H1 (cell line): ENCODE measurements around the gene MACF1. TPM values are rescaled to one million over a fixed set of nuclear protein-coding genes. Genes with fewer than 3 reads are reported as not detected.

Experiments used
- CTCF ChIA-PET: fragments of 300-600 bp; sonication (Branson Sonifier 250); formaldehyde crosslinking; loops from one replicate; lab custom pipeline; 2021; ENCODE audit not compliant: partially characterized antibody; lab: Charles Lee
- POLR2A ChIA-PET: fragments of 300-600 bp; sonication (Branson Sonifier 250); formaldehyde crosslinking; loops from one replicate; lab custom pipeline; 2021; ENCODE audit warnings: inconsistent platforms; ENCODE audit not compliant: partially characterized antibody; lab: Charles Lee
- DNase-seq, 2 experiments: peaks; one replicate each; pipeline versions ENCODE4 v3.0.0 to v3.0.0-alpha.2; 2010 to 2022; ENCODE audit warnings: low spot score in 2 of 2, low read depth in 1 of 2, mixed read lengths in 1 of 2
- FAIRE-seq: peaks from 2 replicates; lab custom pipeline; 2011; peaks lifted over from hg19 to GRCh38; lab: Jason Lieb, UNC
- H2AFZ ChIP-seq: 2 replicates; pipeline ENCODE4 v1.8.1; 2012; ENCODE audit warnings: low read length, inconsistent platforms
- H2AK5ac ChIP-seq: 2 replicates; pipeline ENCODE4 v1.6.1; 2013; ENCODE audit warnings: low read depth, low read length
- H2BK120ac ChIP-seq: replicated peaks from 2 replicates; pipeline ENCODE3; 2013; ENCODE audit warnings: low read depth, low read length, inconsistent platforms
- H2BK12ac ChIP-seq: 2 replicates; pipeline ENCODE4 v1.6.1; 2013; ENCODE audit warnings: low read depth, low read length
- H2BK15ac ChIP-seq: 2 replicates; pipeline ENCODE4 v1.6.1; 2013; ENCODE audit warnings: low read length
- H2BK20ac ChIP-seq: 2 replicates; pipeline ENCODE4 v1.6.1; 2013; ENCODE audit warnings: low read length
- H2BK5ac ChIP-seq: 2 replicates; pipeline ENCODE4 v1.6.1; 2013; ENCODE audit warnings: low read depth, low read length
- H3K14ac ChIP-seq: 2 replicates; pipeline ENCODE4 v1.6.1; 2013; ENCODE audit warnings: inconsistent platforms; ENCODE audit not compliant: insufficient read length
- H3K18ac ChIP-seq: 2 replicates; pipeline ENCODE4 v1.6.1; 2013; ENCODE audit warnings: low read length; ENCODE audit errors: extremely low read depth
- H3K23ac ChIP-seq: 2 replicates; pipeline ENCODE4 v1.6.1; 2013; ENCODE audit warnings: inconsistent platforms; ENCODE audit not compliant: insufficient read length
- H3K23me2 ChIP-seq: 2 replicates; pipeline ENCODE4 v1.6.1; 2013; ENCODE audit warnings: low read depth, low read length
- H3K27ac ChIP-seq: 2 replicates; pipeline ENCODE4 v1.6.1; 2011; ENCODE audit warnings: low read depth, low read length, inconsistent platforms
- H3K27me3 ChIP-seq, 4 experiments: replicated peaks in 1 of 4; 1 replicate in 1 of 4; 2 replicates in 3 of 4; pipeline versions ENCODE4 v1.6.1 to v1.8.1; 2011 to 2013; ENCODE audit warnings: low read length in 3 of 4, mild to moderate bottlenecking in 3 of 4, inconsistent platforms in 2 of 4, mixed read lengths in 2 of 4, moderate library complexity in 1 of 4; ENCODE audit not compliant: control insufficient read depth in 3 of 4, insufficient read depth in 3 of 4; ENCODE audit errors: extremely low read depth in 1 of 4
- H3K36me3 ChIP-seq, 4 experiments: 2 replicates each; pipeline versions ENCODE4 v1.6.1 to v1.8.1; 2011 to 2013; ENCODE audit warnings: mild to moderate bottlenecking in 4 of 4, low read length in 3 of 4, moderate library complexity in 2 of 4, control low read depth in 1 of 4, inconsistent platforms in 1 of 4; ENCODE audit not compliant: insufficient read depth in 4 of 4, control insufficient read depth in 2 of 4
- H3K4ac ChIP-seq: replicated peaks from 2 replicates; pipeline ENCODE3; 2013; ENCODE audit warnings: low read length, low read depth, mixed read lengths, inconsistent platforms; ENCODE audit not compliant: insufficient read length
- H3K4me1 ChIP-seq, 4 experiments: replicated peaks in 1 of 4; 1 replicate in 1 of 4; 2 replicates in 3 of 4; pipeline versions ENCODE4 v1.6.1 to v1.8.1; 2011 to 2013; ENCODE audit warnings: low read length in 3 of 4, inconsistent platforms in 2 of 4, mixed read lengths in 1 of 4; ENCODE audit not compliant: insufficient read depth in 4 of 4, control insufficient read depth in 3 of 4
- H3K4me2 ChIP-seq, 2 experiments: 2 replicates each; pipeline versions ENCODE4 v1.6.1 to v1.8.1; 2011 to 2013; ENCODE audit warnings: low read depth in 2 of 2, low read length in 2 of 2, control low read depth in 1 of 2, inconsistent platforms in 1 of 2, mild to moderate bottlenecking in 1 of 2; ENCODE audit not compliant: insufficient read depth in 1 of 2
- H3K4me3 ChIP-seq, 4 experiments: fragments of 200-600, 300-600 bp in 1 of 4; sonication (generic), shearing (Covaris generic), sonication (Bioruptor Twin) in 1 of 4; 2 replicates each; pipeline versions ENCODE4 v1.5.1 to v1.8.1; 2011 to 2016; ENCODE audit warnings: low read length in 4 of 4, low read depth in 3 of 4, control low read depth in 2 of 4, inconsistent platforms in 2 of 4, mild to moderate bottlenecking in 2 of 4, mixed read lengths in 1 of 4, moderate library complexity in 1 of 4; ENCODE audit not compliant: insufficient read depth in 2 of 4; ENCODE audit errors: extremely low read depth in 1 of 4
- H3K56ac ChIP-seq: replicated peaks from 2 replicates; pipeline ENCODE3; 2013; ENCODE audit warnings: low read depth, mild to moderate bottlenecking, mixed read lengths, low read length, inconsistent platforms; ENCODE audit not compliant: insufficient read length
- H3K79me1 ChIP-seq: 2 replicates; pipeline ENCODE4 v1.6.1; 2013; ENCODE audit warnings: low read depth, low read length, control low read depth
- H3K79me2 ChIP-seq, 2 experiments: 2 replicates each; pipeline versions ENCODE4 v1.6.1 to v1.8.1; 2012 to 2013; ENCODE audit warnings: low read length in 2 of 2, mild to moderate bottlenecking in 2 of 2, inconsistent platforms in 1 of 2; ENCODE audit not compliant: insufficient read depth in 2 of 2, control insufficient read depth in 1 of 2
- H3K9ac ChIP-seq, 4 experiments: replicated peaks in 1 of 4; 1 replicate in 1 of 4; 2 replicates in 3 of 4; pipeline versions ENCODE4 v1.6.1 to v1.8.1; 2011 to 2013; ENCODE audit warnings: low read depth in 3 of 4, low read length in 3 of 4, control low read depth in 2 of 4, mild to moderate bottlenecking in 2 of 4, moderate library complexity in 2 of 4, inconsistent platforms in 1 of 4; ENCODE audit errors: extremely low read depth in 1 of 4
- H3K9me3 ChIP-seq, 2 experiments: 2 replicates each; pipeline versions ENCODE4 v1.6.1 to v1.8.1; 2012 to 2013; ENCODE audit warnings: mild to moderate bottlenecking in 2 of 2, moderate library complexity in 2 of 2, control low read depth in 1 of 2, inconsistent platforms in 1 of 2, low read depth in 1 of 2, low read length in 1 of 2, mixed read lengths in 1 of 2; ENCODE audit not compliant: insufficient read depth in 2 of 2
- H4K20me1 ChIP-seq, 2 experiments: replicated peaks in 1 of 2; 2 replicates each; pipeline versions ENCODE3 to v1.8.1; 2011 to 2013; ENCODE audit warnings: inconsistent platforms in 2 of 2, low read length in 2 of 2, mild to moderate bottlenecking in 1 of 2; ENCODE audit not compliant: insufficient read depth in 2 of 2, control insufficient read depth in 1 of 2
- H4K5ac ChIP-seq: 2 replicates; pipeline ENCODE4 v1.6.1; 2013; ENCODE audit warnings: low read length, low read depth, mixed read lengths, inconsistent platforms; ENCODE audit not compliant: insufficient read length
- H4K8ac ChIP-seq: 2 replicates; pipeline ENCODE4 v1.8.0; 2013; ENCODE audit warnings: mild to moderate bottlenecking, moderate library complexity, low read length, inconsistent platforms; ENCODE audit not compliant: insufficient read depth; ENCODE audit errors: extremely low read depth
- H4K91ac ChIP-seq: replicated peaks from 2 replicates; pipeline ENCODE3; 2013; ENCODE audit warnings: low read length, mixed read lengths, inconsistent platforms; ENCODE audit not compliant: insufficient read length
- ASH2L ChIP-seq: fragments of 200-600, 300-600 bp; sonication (generic); IDR thresholded peaks from one replicate; pipeline ENCODE4 v1.7.1; 2017; ENCODE audit warnings: low read length
- BACH1 ChIP-seq: IDR thresholded peaks from 2 replicates; pipeline ENCODE4 v1.6.1; 2012; ENCODE audit warnings: low read length, improper control_type of control experiment
- CHD2 ChIP-seq: IDR thresholded peaks from 2 replicates; pipeline ENCODE4 v1.6.1; 2012; ENCODE audit warnings: low read length, improper control_type of control experiment
- GTF2F1 ChIP-seq: IDR thresholded peaks from 2 replicates; pipeline ENCODE4 v1.6.1; 2012; ENCODE audit warnings: low read depth, low read length, improper control_type of control experiment, borderline replicate concordance
- KDM5A ChIP-seq: fragments of 200-600 bp; IDR thresholded peaks from 2 replicates; pipeline ENCODE4 v1.7.1; 2012; ENCODE audit warnings: mild to moderate bottlenecking, low read length, inconsistent platforms, mixed read lengths
- MAX ChIP-seq: IDR thresholded peaks from 2 replicates; pipeline ENCODE4 v1.6.1; 2012; ENCODE audit warnings: inconsistent platforms
- NANOG ChIP-seq: IDR thresholded peaks from 2 replicates; pipeline ENCODE4 v1.6.1; 2011; ENCODE audit warnings: low read length, low read depth, mild to moderate bottlenecking, inconsistent platforms; ENCODE audit not compliant: insufficient read depth, poor library complexity, severe bottlenecking
- TEAD4 ChIP-seq: IDR thresholded peaks from 2 replicates; pipeline ENCODE4 v1.6.1; 2012; ENCODE audit warnings: low read depth, low read length, inconsistent platforms, mixed read lengths
- WGBS, 2 experiments: shearing (Covaris generic) in 1 of 2; methylation state at CpG; one replicate each; pipeline versions ENCODE4 v1.1.6 to v1.1.7; 2013 to 2015; ENCODE audit warnings: low lambda C conversion rate in 2 of 2, mixed read lengths in 2 of 2, inconsistent platforms in 1 of 2, low coverage in 1 of 2, missing lambda C conversion rate in 1 of 2; ENCODE audit not compliant: insufficient replicate concordance in 2 of 2, insufficient coverage in 1 of 2, insufficient read length in 1 of 2; ENCODE audit errors: extremely low coverage in 1 of 2, missing lambda C conversion rate in 1 of 2; 5-methylcytosine and 5-hydroxymethylcytosine counted together
- polyA plus RNA-seq, 7 experiments: library from polyadenylated mRNA; depleted of rRNA in 3 of 7; stranded (reverse) in 5 of 7; unstranded in 2 of 7; fragments of >200 nt in 5 of 7; fragments of 200-250 nt in 2 of 7; gene quantifications; 1 replicate in 5 of 7; 2 replicates in 1 of 7; 4 replicates in 1 of 7; pipeline versions ENCODE4 v1.2.1 to v1.2.3, GENCODE V29; 2011 to 2013; ENCODE audit warnings: missing spikeins in 2 of 7, mixed read lengths in 2 of 7
- total RNA-seq: library from RNA; stranded (reverse); fragmentation: NEBNext Ultra II Directional; extraction: Animal tissue kit (Norgen Biotek cat#: 25700); gene quantifications from 2 replicates; pipeline ENCODE4 v1.2.1, GENCODE V29; 2021

MACF1 gene
- total and polyA plus RNA-seq, 2 of the 8 experiments (the other 6 are each of a cell fraction or from before 2014, with no cell fraction given), result 59.8 to 285 TPM

GRCh38 chr1:39469150-39469549, 264.7 kb downstream of the MACF1 start:
- Histone ChIP-seq H2BK12ac (no peak overlapping the region), H3K18ac (no peak overlapping the region), H4K8ac (no peak overlapping the region), H4K5ac (no peak overlapping the region), H2BK15ac (no peak overlapping the region), H3K23me2 (no peaks in the 10 kb centered on the region), H2AFZ (no peak overlapping the region), H3K14ac (no peak overlapping the region), H3K79me1 (no peaks in the 10 kb centered on the region; the same call in 1 of the 2 replicates), H2BK120ac (no peak overlapping the region), H3K27ac (no peak overlapping the region), H3K4me2 (no peak overlapping the region), H3K36me3 (peaks cover 13 to 67% (median 45%) of the 10 kb centered on the region in 4 experiments; a peak in 7 of 8 replicates), H3K4me3 (no peak overlapping the region), H4K91ac (no peak overlapping the region), H3K56ac (no peak overlapping the region), H4K20me1 (peaks cover 0 to 3% of the 10 kb centered on the region in 2 experiments), H3K9me3 (no peaks in the 10 kb centered on the region), H2AK5ac (no peak overlapping the region), H3K9ac (no peak overlapping the region), H3K23ac (no peak overlapping the region), H3K27me3 (no peaks in the 10 kb centered on the region), H3K79me2 (no peaks in the 10 kb centered on the region), H3K4ac (no peak overlapping the region), H3K4me1 (no peaks in the 10 kb centered on the region), H2BK20ac (no peak overlapping the region), H2BK5ac (no peak overlapping the region)
- DNase-seq, result no peak
- CTCF ChIA-PET, result interaction anchor here (0.8 to 12.0 kb wide), 5 partner anchors 13 to 70 kb away, joined by 3 to 68 read pairs (median 4); no protein-coding TSS in a partner anchor
- POLR2A ChIA-PET, result interaction anchor here (0.5 kb wide), 1 partner anchor 195 kb away, joined by 3 read pairs; no protein-coding TSS in a partner anchor
- 83% methylated on average over 3 of the region's 3 CpGs; no CpG with 5 or more reads in 1 of the 2 experiments for WGBS, 2 experiments
- FAIRE-seq, result no peak
- TF ChIP-seq GTF2F1 (no peak), ASH2L (no peak), CHD2 (no peak), KDM5A (no peak), NANOG (no peak), TEAD4 (no peak), MAX (no peak), BACH1 (no peak)
